NCI-H526 treated with DMSO at 0.1 percent for 48 hours (cell line): ENCODE results near the gene SH2D6.
"Not testable (repeated sequence)": the region's sequence is repeated elsewhere in the genome, so short reads cannot be mapped to it uniquely, and the experiment has no call there.

Experiments
- DNase-seq: peaks from one replicate; lab custom pipeline; 2025; lab: John Stamatoyannopoulos, UW

The SH2D6 gene

DNA sequence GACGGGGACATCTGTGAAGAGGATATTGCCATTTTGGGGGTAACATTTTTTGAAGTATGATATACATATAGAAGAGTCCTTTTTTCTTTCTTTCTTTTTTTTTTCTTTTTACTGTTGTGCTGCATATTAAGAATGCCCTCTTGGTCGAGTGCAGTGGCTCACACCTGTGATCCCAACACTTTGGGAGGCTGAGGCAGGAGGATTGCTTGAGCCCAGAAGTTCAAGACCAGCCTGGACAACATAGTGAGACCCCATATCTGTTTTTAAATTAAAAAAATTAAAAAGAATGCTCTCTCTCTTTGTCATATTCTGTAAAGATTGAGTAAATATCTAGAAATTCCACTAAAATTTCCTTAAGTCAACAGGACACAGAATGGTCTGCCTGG is 3.6 kb downstream of the SH2D6 start:
- DNase-seq: no peak

GRCh38 chr2:85423525-85423924 is 5.0 kb downstream of the SH2D6 start:
- DNase-seq: no peak

DNA sequence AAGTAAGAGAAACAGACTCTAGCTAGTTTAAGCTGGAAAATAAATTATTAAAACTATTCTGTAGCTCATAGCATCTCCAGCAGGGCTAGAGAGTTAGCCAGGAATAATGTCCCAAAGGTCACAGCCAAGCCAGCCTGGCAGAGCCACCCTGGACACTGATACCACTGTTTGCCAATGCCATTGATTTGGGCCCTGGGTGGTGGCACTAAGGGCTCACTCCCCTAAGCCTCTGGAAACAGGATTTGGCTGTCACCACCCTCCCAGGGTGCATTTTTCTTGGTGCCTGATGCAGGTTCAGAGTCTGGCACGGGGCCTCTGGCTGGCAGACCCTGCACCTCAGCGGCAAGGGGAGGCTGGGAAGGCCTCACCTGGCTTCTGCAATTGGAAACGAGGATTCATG is 7.1 kb downstream of the SH2D6 start:
- DNase-seq: no peak

- DNase-seq: peak; percentile 79
Observed at GRCh38 chr2:85427300-85427835, 8.9 kb downstream of the SH2D6 start.

DNA sequence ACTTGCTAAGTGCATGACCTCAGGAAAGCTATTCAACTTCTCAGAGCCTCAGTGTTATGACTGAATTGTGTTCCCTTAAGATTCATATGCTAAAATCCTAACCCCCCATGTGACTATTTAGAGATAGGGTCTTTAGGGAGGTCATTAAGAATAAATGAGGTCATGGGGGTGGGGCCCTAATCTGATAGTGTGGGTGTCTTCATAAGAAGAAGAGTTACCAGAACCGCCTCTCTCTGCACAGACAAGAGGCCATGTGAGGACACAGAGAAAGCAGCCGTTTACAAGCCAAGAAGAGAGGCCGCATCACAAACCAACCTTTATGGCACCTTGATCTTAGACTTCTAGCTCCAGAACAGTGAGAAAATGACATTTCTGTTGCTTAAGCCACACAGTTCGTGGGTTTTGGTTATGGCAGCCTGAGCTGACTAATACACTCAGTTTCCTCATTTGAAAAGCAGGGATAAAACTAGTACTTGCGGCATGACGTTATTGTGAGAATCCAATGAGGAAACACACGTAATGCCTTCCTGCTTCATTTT is 9.9 kb downstream of the SH2D6 start:
- no peak for DNase-seq

DNA sequence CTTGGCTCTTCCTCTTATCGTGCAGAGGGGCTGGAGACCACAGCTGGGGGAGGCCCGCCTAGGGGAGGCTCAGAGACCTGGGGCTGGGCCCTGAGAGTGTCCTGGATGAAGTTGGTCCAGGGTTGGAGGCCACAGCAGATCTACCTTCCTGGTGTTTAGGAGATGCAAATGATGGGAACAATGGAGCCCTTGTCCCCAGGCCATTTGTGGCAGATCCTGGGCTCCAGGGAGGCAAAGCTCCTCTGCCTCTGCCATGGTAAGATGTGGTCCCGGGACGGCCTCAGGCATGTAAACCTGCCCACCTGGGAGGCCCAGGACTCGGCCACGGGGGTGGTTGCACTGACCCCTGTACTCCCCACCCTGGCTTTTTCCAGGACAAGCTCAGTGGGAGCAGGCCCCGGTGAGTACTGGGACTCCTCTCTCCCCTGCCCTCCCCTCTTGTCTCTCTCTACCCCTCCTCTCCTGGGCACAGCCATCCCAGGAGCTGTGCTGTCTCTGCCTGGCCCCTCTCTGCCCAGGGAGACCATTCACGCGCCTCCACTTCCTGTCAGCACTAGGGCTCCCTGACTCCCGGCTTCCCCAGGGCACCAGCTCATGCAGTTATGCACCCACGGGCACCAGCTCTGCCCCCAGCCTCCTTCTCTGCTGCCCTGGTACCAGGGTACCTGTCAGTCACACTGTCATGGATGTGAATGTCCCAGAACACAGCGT is 10.9 kb downstream of the SH2D6 start:
- peak; percentile 94 for DNase-seq

- no peak for DNase-seq
Observed at GRCh38 chr2:85429924-85430289, 11.4 kb downstream of the SH2D6 start.

DNA sequence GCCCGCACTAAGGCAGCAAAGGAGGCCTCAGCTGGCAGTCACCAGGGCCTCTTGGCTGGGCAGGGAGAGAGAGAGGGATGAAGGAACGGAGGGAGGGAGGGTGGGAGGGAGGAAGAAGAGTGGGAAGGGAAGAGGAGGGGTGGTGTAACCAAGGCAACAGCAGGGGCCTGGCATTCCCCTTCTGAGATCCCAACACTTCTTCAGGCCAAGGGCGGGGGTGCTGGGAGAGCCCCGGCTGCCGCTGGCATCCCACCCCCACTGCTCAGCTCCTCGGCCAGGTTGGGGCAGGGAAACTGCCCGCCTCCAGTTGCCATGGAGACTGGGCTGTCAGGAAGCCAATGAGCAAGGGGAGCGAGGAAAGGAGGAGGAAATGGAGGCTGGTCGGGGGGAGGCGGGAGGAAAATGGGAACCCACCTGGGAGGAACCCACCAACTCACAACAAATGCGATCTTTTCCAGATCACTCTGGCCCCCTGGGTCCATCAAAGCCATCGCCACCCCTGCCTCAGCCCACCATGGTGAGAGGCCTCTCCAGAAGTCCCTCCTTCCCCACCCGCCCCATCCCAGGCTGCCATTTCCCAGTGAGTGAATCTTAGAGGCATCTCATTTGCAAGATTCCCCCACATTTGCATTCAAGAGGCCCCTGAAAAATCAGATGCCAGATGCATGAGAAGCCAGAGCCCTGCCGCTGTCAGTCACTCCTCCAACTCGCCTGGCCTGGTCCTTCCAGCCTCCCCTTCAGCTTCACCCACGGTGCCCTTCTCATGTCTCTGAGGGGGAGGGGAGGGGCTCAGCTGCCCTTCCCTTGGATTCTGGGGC is 12.4 kb downstream of the SH2D6 start:
- DNase-seq: peak; percentile 93

- no peak for DNase-seq
Observed at GRCh38 chr2:85431570-85432205, 13.2 kb downstream of the SH2D6 start.

GRCh38 chr2:85433511-85434089 is 15.1 kb downstream of the SH2D6 start:
- DNase-seq: no peak

DNA sequence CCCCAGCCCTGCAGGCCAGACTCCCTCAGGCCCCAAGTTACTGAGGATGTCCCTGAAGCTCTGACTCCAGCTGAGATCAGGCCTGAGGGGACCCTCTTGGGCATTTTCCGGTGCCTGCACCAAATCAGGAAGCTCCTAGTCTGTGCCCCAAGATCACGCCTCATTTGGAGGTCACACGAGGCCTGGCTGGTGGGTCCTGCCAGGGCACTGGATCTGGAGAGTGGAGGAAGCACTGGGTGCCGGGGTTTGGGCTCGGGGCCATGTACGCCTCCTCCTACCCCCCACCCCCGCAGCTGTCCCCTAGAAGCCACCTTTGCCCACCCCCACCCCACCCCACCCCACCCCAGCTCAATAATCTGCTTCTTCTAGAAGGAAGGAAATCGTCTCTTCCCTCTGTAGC is 16.2 kb downstream of the SH2D6 start:
- no peak for DNase-seq

DNA sequence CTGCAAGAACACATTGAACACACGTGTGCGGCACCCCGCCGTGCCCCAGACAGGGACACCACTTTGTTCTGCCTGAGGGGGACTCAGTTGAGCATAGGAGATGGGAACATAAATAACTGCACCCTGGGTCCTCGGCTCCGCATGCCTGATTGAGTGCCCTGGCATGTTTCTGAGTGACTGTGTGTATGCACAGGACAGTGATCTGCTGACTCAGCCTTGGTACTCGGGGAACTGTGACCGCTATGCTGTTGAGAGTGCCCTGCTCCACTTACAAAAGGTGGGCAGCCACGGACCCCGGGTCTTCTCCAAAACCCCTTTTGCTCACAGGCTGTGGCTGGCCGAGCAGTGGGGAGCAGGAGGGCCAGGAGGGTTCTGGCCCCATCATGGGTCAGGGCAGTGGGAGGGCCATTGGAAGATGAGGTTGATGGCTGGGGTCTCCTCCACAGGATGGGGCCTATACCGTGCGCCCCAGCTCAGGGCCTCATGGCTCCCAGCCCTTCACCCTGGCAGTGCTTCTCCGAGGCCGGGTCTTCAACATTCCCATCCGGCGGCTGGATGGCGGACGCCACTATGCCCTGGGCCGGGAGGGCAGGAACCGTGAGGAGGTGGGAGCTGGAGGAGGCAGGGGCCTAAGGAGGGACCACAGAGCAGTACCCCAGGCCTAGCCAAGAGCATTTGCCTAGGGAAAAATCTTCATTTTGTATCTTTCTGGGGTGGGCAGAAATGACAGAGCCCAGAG is 16.9 kb downstream of the SH2D6 start:
- DNase-seq: no peak

GRCh38 chr2:85435981-85436835 is 17.7 kb downstream of the SH2D6 start:
- no peak for DNase-seq

DNA sequence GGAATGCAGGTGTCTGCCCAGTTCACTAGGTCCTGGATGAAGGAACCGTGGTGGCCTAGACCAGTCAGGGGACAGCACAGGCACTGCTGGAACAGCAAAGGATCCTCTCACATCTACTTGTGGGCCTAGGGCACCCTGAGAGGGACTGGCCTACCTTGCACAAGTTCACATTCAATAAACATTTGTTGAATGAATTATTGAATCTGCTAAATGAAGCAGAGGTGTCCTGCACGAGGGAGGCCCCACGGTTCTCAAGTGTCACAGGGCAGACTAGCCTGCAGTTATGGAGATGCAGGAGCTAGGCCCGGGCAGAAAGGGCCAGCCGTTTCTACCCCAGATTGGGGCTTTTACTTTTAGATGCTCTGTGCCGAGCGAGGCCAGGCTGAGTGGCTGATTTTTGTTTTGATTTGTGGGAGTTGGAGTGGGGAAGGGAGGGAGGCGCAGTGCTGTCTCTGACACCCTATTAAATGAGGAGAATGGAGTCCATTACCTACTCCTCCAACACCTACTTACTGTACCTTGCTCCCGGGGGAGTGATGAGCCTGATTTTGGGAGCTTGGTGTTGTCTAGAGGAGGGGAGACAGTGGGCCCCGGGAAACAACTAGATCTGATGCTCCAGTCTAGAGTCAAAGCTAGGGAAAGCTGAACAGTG is 18.4 kb downstream of the SH2D6 start:
- no peak for DNase-seq

- peak; percentile 46 for DNase-seq
Observed at GRCh38 chr2:85437488-85438200, 19.1 kb downstream of the SH2D6 start.

DNA sequence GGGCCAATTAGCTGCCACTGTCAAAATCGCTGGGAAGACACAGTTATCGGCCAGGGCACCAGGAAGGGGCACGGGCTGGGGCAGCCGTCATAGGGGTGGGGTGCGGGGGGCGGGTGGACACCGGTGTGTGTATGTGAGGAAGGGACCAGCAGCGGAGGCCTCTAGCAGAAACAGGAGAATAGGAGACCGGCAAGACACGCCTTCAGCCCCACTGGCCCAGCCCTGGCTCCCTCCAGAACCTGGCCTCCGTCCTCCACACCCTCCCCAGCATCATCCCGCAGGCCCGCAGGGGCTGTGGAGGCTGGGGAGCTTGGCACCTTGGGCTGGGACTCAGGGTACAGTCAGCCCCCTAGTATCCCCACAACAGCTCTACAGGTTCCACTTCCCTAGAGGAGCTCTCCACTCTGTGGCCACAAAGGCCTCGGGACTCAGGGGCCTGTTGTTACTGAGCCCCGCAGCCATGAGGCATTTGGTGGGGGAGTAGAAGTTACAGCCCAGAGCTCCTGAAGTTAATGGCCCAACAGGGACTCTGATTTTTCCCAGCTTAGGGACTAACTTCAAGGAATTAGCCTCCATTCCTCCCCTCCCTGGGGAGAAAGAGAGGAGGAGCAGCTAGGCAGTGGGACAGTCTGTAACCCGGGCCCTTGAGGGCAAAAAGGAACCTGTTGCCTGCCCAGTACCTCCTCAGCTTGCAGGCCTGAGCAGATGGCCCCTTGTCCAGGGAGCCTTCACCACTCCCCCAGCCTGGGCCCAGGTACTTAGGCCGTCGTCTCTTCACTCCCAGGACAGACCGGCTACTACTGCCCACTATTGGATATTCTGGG is 19.9 kb downstream of the SH2D6 start:
- DNase-seq: no peak

DNA sequence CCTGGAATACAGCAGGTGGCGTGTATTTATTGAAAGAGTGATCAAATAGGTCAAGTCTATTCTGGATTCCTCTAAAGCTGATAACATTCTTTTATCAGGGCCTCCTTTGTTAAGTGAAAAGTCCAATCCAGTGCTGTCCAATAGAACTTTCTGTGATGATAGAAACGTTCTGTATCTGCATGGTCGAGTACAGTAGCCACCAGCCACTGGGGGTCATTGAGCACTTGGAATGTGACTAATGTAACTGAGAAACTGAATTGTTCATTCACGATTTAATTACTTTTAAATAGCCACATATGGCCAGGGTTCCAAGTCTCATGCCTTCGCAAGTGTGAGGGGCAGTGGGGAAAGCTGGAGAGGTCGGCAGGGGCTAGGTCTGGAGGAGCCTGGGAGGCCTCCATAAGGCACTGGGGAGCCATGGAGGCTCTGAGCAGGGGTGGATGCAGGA is 20.5 kb downstream of the SH2D6 start:
- no peak for DNase-seq

DNA sequence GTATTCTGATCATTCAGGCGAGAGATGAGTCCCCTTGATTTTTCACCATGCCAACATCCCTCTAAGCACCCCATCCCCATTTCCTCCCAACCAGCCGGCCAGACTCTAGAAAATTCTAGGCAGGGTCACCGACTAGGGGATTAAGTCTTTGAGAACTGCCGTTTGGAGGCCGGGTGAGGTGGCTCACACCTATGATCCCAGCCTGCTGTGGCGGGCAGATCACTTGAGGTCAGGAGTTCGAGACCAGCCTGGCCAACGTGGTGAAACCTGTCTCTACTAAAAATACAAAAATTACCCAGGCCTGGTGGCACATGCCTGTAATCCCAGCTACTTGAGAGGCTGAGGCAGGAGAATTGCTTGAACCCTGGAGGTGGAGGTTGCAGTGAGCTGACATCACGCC is 21.1 kb downstream of the SH2D6 start:
- not testable (repeated sequence) for DNase-seq
